K562 (cell line): Measurements from ENCODE around the gene SFXN2. TPM values are rescaled to one million over a fixed set of nuclear protein-coding genes. Genes with fewer than 3 reads are reported as not detected.

Experiments used
- BMI1 ChIP-seq: fragments of 150-350 bp; IDR thresholded peaks from 2 replicates; pipeline ENCODE4 v1.6.1; 2014; ENCODE audit warnings: low read length
- HNRNPLL ChIP-seq: fragments of 200-400 bp; formaldehyde crosslinking; IDR thresholded peaks from 2 replicates; pipeline ENCODE4 v1.6.1; 2017; ENCODE audit warnings: low read length, low read depth, mild to moderate bottlenecking; ENCODE audit not compliant: poor library complexity, severe bottlenecking
- MEIS2 ChIP-seq: fragments of 450-650 bp; IDR thresholded peaks from 2 replicates; pipeline ENCODE4 v1.6.1; 2014; ENCODE audit warnings: mild to moderate bottlenecking; ENCODE audit not compliant: partially characterized antibody
- ZFP36 ChIP-seq: fragments of 150-350 bp; IDR thresholded peaks from 2 replicates; pipeline ENCODE4 v1.6.1; 2018; ENCODE audit warnings: low read length, low read depth; ENCODE audit not compliant: partially characterized antibody
- ZNF699 ChIP-seq: fragments of 250-450 bp; sonication (Bioruptor Pico); IDR thresholded peaks from 2 replicates; pipeline ENCODE4 v1.8.0; 2021; ENCODE audit warnings: mild to moderate bottlenecking, moderate library complexity; ENCODE audit not compliant: insufficient replicate concordance
- polyA plus RNA-seq, 8 experiments: library from polyadenylated mRNA; depleted of rRNA in 4 of 8; stranded (reverse) in 5 of 8; unstranded in 3 of 8; fragments of >200 nt; fragmentation: Nextera tagmentation in 2 of 8; fragmentation: Illumina TruSeq in 1 of 8; extraction: Ambion mirVana in 2 of 8; extraction: Trizol in 1 of 8; gene quantifications; 2 replicates each; pipeline versions ENCODE4 v1.2.1 to v1.2.3, GENCODE V29; 2011 to 2014; ENCODE audit warnings: inconsistent platforms in 1 of 8, missing spikeins in 1 of 8
- total RNA-seq, 7 experiments: library from RNA; depleted of rRNA in 6 of 7; stranded (reverse); fragments of >200 nt in 6 of 7; fragmentation: Illumina TruSeq in 2 of 7; extraction: Trizol in 2 of 7; gene quantifications; 2 replicates each; pipeline versions ENCODE4 v1.2.1 to v1.2.3, GENCODE V29; 2011 to 2021; ENCODE audit warnings: low replicate concordance in 1 of 7
- TF ChIP-seq, protein P1 (sequence below): fragments of 450-650 bp; IDR thresholded peaks from 2 replicates; pipeline ENCODE4 v1.6.1; 2016; ENCODE audit warnings: low read depth, mild to moderate bottlenecking, moderate library complexity
- TF ChIP-seq, protein P2 (sequence below), 2 experiments: IDR thresholded peaks; 2 replicates each; pipeline ENCODE4 v1.6.1; 2011; ENCODE audit warnings: borderline replicate concordance in 1 of 2, control low read depth in 1 of 2, low read depth in 1 of 2, low read length in 1 of 2, mild to moderate bottlenecking in 1 of 2, mixed read lengths in 1 of 2, moderate library complexity in 1 of 2; ENCODE audit not compliant: insufficient read depth in 1 of 2, insufficient read length in 1 of 2, poor library complexity in 1 of 2, severe bottlenecking in 1 of 2; ENCODE audit errors: extremely low read depth in 1 of 2
- TF ChIP-seq, protein P3 (sequence below): fragments of 450-650 bp; IDR thresholded peaks from 2 replicates; pipeline ENCODE4 v1.6.1; 2016; ENCODE audit warnings: low read depth
- TF ChIP-seq, protein P4 (sequence below): fragments of 250-450 bp; sonication (Bioruptor Pico); IDR thresholded peaks from 2 replicates; pipeline ENCODE4 v1.4.0; 2020; ENCODE audit warnings: mild to moderate bottlenecking

Gene SFXN2
- total and polyA plus RNA-seq, 9 of the 15 experiments (the other 6 are each of a cell fraction or from before 2014, with no cell fraction given): 7.3 to 23.8 (median 15.7) TPM

- peak; percentile 90 for TF ChIP-seq HNRNPLL
- peak; percentile 58 for TF ChIP-seq BMI1
- TF ChIP-seq, protein P1, sequence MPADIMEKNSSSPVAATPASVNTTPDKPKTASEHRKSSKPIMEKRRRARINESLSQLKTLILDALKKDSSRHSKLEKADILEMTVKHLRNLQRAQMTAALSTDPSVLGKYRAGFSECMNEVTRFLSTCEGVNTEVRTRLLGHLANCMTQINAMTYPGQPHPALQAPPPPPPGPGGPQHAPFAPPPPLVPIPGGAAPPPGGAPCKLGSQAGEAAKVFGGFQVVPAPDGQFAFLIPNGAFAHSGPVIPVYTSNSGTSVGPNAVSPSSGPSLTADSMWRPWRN: peak; percentile 61
- TF ChIP-seq MEIS2: peak; percentile 66
- TF ChIP-seq, protein P2, sequence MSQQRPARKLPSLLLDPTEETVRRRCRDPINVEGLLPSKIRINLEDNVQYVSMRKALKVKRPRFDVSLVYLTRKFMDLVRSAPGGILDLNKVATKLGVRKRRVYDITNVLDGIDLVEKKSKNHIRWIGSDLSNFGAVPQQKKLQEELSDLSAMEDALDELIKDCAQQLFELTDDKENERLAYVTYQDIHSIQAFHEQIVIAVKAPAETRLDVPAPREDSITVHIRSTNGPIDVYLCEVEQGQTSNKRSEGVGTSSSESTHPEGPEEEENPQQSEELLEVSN (IDR thresholded peaks at IDR 0.05; ENCODE audit: borderline replicate concordance in 1 of 2, extremely low read depth in 1 of 2, insufficient read depth in 1 of 2, insufficient read length in 1 of 2, low read depth in 1 of 2, low read length in 1 of 2, poor library complexity in 1 of 2, severe bottlenecking in 1 of 2): peak in 1 of 2 experiments; percentile 86
- TF ChIP-seq, protein P3, sequence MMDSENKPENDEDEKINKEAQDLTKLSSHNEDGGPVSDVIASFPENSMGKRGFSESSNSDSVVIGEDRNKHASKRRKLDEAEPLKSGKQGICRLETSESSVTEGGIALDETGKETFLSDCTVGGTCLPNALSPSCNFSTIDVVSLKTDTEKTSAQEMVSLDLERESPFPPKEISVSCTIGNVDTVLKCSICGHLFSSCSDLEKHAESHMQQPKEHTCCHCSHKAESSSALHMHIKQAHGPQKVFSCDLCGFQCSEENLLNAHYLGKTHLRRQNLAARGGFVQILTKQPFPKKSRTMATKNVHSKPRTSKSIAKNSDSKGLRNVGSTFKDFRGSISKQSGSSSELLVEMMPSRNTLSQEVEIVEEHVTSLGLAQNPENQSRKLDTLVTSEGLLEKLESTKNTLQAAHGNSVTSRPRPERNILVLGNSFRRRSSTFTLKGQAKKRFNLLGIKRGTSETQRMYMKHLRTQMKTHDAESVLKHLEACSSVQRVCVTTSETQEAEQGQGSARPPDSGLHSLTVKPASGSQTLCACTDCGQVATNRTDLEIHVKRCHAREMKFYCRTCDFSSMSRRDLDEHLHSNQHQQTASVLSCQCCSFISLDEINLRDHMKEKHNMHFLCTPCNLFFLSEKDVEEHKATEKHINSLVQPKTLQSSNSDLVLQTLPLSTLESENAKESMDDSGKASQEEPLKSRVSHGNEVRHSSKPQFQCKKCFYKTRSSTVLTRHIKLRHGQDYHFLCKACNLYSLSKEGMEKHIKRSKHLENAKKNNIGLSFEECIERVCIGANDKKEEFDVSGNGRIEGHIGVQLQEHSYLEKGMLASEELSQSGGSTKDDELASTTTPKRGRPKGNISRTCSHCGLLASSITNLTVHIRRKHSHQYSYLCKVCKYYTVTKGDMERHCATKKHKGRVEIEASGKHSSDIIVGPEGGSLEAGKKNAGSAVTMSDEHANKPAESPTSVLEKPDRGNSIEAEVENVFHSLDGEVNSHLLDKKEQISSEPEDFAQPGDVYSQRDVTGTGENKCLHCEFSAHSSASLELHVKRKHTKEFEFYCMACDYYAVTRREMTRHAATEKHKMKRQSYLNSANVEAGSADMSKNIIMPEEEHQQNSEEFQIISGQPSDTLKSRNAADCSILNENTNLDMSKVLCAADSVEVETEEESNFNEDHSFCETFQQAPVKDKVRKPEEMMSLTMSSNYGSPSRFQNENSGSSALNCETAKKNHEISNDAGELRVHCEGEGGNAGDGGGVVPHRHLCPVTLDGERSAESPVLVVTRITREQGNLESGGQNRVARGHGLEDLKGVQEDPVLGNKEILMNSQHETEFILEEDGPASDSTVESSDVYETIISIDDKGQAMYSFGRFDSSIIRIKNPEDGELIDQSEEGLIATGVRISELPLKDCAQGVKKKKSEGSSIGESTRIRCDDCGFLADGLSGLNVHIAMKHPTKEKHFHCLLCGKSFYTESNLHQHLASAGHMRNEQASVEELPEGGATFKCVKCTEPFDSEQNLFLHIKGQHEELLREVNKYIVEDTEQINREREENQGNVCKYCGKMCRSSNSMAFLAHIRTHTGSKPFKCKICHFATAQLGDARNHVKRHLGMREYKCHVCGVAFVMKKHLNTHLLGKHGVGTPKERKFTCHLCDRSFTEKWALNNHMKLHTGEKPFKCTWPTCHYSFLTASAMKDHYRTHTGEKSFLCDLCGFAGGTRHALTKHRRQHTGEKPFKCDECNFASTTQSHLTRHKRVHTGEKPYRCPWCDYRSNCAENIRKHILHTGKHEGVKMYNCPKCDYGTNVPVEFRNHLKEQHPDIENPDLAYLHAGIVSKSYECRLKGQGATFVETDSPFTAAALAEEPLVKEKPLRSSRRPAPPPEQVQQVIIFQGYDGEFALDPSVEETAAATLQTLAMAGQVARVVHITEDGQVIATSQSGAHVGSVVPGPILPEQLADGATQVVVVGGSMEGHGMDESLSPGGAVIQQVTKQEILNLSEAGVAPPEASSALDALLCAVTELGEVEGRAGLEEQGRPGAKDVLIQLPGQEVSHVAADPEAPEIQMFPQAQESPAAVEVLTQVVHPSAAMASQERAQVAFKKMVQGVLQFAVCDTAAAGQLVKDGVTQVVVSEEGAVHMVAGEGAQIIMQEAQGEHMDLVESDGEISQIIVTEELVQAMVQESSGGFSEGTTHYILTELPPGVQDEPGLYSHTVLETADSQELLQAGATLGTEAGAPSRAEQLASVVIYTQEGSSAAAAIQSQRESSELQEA: peak; percentile 89
- no peak for TF ChIP-seq ZFP36
- no peak for TF ChIP-seq ZNF699 (CRISPR knock-in tag)
- TF ChIP-seq, protein P4, sequence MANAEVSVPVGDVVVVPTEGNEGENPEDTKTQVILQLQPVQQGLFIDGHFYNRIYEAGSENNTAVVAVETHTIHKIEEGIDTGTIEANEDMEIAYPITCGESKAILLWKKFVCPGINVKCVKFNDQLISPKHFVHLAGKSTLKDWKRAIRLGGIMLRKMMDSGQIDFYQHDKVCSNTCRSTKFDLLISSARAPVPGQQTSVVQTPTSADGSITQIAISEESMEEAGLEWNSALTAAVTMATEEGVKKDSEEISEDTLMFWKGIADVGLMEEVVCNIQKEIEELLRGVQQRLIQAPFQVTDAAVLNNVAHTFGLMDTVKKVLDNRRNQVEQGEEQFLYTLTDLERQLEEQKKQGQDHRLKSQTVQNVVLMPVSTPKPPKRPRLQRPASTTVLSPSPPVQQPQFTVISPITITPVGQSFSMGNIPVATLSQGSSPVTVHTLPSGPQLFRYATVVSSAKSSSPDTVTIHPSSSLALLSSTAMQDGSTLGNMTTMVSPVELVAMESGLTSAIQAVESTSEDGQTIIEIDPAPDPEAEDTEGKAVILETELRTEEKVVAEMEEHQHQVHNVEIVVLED (CRISPR knock-in tag): peak; percentile 63
These were observed 419 bp upstream of the SFXN2 start, which contains the start of gene ARL3 (continued) for GRCh38 chr10:102713814-102714620.
